Head of caudate nucleus (tissue), 42 donors: ENCODE results near the gene ROMO1.
"Not testable (repeated sequence)": the region's sequence is repeated elsewhere in the genome, so short reads cannot be mapped to it uniquely, and the experiment has no call there.

Experiments used
- DNase-seq, 42 donors: peaks; one replicate each; pipeline versions ENCODE4 v3.0.0 to v3.0.0-alpha.2; 2020 to 2021; ENCODE audit warnings: mixed read lengths in 7 of 42
- intact Hi-C: fragments of 100-400 bp; cut with DNase I; formaldehyde crosslinking; loops from one replicate; pipeline ENCODE4 v1.15.0; 2022

ROMO1 gene

DNA sequence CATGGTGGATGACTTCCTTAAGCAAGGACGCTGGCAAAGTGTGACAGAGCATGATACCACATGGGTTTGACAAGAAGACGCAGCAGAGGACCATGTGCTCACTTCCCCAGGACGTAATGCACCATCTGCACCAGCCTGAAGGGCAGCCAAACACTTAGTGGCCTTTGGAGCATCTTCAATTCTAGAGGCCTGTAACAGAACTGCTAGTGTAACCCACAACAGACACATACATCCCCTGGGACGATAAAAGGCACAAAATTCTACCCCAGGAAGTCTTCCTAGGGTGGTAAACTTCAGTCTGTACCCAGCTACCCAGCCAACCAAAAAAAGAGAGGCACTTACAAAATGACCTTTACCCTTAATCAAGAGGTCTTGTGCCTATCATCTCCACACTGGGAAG lies 25.3 kb upstream of the ROMO1 start:
- intact Hi-C loops, result no loop called here
- DNase-seq, result peak in 1 of 42 donors; percentile 8

DNA sequence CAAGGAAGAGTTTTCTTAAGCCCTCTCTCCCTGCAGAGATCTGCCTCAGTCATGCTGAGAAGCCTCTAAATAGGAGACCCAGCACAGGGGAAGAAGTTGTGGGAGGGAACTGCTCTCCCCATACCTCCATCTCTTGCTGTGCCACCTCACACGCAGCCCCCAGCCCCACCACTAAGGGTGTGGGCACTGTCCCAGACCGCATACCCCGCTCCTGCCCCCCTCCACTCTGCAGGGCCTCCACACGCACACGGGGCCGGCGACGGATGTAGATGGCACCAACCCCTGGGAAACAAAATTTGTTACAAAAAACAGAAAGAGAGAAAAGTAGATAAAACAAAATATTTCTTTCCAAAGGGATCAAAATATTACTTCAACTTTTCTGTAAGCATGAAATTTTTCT lies 24.3 kb upstream of the ROMO1 start:
- DNase-seq, result peak in 1 of 42 donors; percentile 26

DNA sequence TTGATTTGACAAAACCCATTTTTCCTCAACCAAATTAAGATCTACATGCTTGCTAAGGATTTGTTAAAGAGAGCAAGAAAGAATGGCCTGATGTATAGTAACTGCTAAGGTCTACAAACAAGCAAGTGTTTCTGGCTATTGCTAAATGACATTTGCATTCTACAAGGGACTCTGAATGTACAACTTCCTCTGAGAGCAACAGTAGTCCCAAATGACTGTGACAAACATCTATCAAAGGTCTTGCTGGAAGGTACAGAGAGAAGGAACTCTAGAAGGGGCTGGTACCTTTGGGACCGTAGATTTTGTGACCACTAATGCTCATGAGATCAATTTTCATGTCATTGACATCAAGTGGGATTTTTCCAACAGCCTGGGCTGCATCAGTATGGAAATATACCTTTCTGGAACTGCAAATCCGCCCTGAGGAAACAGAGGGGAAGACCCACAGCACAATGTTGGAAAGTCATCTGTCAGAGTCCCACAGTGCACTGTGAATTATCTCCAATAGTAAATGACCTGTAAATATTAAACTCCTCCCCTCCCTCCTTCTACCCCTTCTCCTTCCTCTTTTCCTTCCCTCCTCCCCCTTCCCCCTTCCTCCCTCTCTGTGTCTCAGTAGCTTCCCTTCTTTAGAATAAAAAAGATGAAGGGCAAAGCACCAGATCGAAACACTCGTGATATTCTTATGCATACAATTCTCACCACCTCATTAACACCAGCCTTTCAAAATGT lies 18.6 kb upstream of the ROMO1 start:
- DNase-seq, result peak in 1 of 42 donors; percentile 10
- intact Hi-C loops, result no loop called here

More for the DNA sequence above, 24.3 kb upstream of the ROMO1 start:
- intact Hi-C loops, result no loop called here

GRCh38 chr20:35681960-35682359 lies 17.2 kb upstream of the ROMO1 start:
- no peak for DNase-seq
- intact Hi-C loops, result no loop called here

DNA sequence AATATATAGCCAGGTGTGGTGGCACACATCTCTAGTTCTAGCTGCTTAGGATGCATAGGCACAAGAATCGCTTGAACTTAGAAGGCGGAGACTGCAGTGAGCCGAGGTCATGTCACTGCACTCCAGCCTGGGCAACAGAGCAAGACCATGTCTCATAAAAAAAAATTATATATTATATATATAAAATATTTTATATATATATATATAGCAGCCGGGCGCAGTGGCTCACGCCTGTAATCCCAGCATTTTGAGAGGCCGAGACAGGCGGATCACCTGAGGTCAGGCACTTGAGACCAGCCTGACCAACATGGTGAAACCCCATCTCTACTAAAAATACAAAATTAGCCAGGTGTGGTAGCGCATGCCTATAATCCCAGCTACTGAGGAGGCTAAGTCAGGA lies 13.8 kb upstream of the ROMO1 start:
- DNase-seq, result peak in 1 of 42 donors; percentile 34
- intact Hi-C loops, result not testable (repeated sequence)

GRCh38 chr20:35686872-35687271 lies 12.3 kb upstream of the ROMO1 start:
- intact Hi-C loops, result not testable (repeated sequence)
- DNase-seq, result peak in 1 of 42 donors; percentile 41

- no peak for DNase-seq
- intact Hi-C loops, result no loop called here
Measured at GRCh38 chr20:35690265-35690664, 8.9 kb upstream of the ROMO1 start.

- no peak for DNase-seq
- intact Hi-C loops, result no loop called here
Measured at GRCh38 chr20:35695245-35695749, 3.9 kb upstream of the ROMO1 start.

DNA sequence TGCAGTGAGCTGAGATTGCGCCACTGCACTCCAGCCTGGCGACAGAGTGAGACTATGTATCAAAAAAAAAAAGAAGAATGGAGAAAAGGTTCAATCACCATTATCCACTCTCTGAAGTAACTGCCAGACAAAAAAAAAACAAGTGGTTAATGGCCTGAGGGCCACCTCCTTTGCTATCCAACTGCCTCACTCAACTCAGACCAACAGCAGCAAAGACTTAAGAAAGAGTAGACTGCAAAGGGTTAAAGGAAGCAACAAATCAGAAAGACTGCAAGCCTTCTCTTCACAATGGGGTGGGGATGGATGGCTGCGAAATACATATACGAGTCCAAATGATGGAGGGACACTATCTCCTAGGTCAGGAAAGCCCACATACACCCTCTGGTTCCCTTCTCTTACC lies 3.2 kb upstream of the ROMO1 start:
- intact Hi-C loops, result no loop called here
- DNase-seq, result no peak

DNA sequence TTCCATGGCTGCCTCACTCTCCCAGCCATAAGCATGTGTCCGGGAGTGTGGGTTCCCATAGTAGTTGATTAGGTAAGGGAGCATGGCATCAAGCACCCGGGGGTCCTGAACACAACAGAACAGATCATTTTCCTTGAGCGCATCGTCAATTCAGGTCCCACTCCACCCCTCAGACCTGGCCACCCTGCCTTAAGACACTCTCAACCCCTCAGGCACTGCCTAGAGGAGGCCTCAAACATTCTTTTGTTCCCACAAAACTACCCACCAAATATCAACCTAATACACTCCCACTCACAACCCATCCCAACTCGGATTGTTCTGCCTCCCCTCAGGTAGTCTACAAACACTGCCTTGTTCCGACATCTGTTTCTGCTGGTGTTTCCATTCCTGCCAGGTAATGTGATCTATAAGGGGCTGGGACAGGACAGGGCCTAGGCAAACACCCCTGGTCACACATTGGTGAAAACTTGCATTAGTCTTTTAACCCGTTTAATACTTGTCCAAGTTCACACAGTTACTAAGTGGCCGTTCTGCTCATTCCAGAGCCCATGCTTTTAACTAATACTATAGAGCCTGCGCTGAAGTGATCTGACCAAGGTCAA lies 1.4 kb upstream of the ROMO1 start:
- intact Hi-C loops, result no loop called here
- no peak for DNase-seq

DNA sequence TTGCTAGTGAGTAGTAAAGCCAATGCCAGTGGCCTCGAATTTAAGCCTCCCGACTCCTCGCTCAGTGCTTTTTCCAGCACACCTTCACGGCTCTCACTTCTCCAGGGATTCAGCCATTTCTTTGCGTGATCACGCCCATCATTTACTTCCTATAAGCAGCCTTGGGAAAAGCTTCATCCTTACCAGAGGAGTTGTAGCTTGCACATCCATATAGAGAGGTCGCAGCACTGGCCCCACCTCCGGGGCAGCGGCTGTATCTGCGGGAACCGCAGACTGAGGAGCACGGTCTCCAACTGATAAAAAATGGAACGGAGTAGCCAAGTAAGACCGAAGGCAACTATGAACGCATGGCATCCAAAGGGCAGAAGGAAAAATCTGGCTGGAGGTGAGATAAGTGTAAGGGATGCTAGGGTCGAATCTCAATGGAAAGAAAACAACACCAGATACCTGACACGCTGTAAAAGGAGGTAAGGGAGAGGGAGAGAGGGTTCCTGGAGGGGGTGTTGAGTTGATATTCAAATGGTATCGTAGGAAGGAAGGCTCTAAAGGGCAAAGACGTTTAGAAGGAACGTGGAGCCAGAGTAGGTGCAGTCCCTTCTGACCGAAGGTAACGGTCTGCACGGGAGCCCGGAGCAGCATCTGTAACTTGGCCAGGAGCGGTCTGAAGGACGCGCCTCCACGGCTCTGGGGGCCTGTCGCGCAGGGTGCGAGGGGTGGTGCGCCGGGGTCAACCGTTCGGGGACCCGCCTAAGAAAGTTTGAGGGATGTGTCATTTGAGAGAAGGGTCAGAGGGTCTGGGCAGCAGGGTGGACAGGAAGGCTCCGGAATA lies 693 bp upstream of the ROMO1 start:
- intact Hi-C loops, result no loop called here
- DNase-seq, result peak in 4 of 42 donors; percentile 14 to 46 (median 24)

DNA sequence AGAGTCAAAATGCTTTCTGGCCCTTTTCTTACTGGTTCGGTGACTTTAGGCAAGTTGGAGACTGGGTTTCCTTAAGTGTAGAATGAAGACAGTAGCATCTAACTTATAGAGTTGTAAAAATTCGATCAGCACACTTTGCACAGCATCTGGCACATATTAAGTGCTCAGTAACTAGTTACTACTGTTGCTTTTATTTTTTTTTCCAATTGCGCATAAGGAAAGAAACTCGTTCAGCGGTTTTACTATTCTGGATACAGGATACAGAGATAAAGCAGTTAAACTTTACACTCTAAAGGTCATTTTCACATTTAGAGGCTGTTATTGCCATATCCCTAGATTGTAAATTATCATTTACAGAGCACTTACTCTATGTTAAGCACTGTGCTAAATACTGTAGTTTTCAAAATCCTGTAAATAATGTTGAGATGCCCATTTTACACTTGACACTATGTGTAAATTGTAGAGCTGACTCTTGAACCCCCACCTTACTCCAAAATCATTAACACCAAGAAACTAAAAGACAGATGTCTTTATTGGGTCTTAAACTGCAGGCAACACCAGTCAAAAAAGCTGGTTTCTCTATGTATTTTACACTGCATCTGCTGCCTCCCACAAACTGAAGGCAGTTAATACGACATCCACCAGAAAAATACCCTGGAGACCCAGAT lies 886 bp downstream of the ROMO1 start:
- DNase-seq, result no peak
- intact Hi-C loops, result no loop called here

DNA sequence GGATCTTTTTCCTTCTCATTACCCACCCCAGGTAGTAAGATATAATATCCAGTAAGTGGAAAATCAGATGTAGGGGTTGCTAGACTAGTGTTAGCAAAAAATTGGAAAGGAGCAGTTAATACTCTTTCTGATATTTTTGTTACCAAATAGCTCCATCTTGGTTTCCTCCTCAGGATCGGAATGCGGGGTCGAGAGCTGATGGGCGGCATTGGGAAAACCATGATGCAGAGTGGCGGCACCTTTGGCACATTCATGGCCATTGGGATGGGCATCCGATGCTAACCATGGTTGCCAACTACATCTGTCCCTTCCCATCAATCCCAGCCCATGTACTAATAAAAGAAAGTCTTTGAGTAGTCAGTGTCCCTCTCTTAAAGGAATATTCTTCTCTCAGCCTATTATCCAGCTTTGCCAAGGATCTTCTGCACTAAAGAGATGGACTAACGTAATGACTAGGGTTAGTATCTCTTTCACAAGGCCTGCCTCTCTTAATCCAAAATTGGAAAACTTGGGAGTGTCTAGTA lies 1.5 kb downstream of the ROMO1 start:
- intact Hi-C loops, result no loop called here

GRCh38 chr20:35702051-35702823 lies 3.0 kb downstream of the ROMO1 start:
- intact Hi-C loops, result no loop called here
- DNase-seq, result no peak

More for the DNA sequence above, 1.5 kb downstream of the ROMO1 start:
- peak in 1 of 42 donors; percentile 32 for DNase-seq

GRCh38 chr20:35702824-35703695 lies 3.9 kb downstream of the ROMO1 start:
- DNase-seq, result no peak
- intact Hi-C loops, result no loop called here

DNA sequence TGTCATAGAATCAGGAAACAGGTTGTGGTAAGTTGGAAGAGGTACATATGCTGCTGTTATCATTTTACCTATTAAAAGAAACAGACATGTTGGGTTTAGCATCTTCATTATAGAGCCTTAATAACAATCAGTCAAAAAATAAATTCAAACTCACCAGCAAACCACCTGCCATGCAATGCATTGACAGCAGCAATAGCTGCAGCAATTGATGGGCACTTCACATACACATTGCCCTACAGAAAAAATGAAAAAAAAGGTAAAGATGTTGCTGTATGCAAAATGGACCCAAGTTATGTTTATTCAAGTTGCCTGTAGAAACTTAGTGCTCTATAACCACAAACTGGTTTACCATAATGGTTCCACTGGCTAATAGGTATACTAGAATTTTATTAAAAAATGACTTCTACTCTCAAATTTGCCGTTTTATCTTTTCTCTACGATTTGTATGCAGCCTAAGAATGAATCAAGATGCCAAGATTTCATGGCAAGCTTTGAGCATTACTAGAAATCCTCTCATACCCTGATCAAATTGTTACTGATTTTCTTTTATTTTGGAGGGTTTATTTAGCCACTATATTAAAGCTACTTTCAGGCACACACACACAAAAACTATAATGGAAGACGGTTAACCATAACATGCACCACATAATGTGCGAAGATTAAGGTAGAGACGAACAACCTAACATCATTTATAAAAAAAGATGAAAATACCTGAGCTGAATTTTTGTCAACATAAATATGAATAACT lies 5.5 kb downstream of the ROMO1 start:
- DNase-seq, result no peak
- intact Hi-C loops, result no loop called here

DNA sequence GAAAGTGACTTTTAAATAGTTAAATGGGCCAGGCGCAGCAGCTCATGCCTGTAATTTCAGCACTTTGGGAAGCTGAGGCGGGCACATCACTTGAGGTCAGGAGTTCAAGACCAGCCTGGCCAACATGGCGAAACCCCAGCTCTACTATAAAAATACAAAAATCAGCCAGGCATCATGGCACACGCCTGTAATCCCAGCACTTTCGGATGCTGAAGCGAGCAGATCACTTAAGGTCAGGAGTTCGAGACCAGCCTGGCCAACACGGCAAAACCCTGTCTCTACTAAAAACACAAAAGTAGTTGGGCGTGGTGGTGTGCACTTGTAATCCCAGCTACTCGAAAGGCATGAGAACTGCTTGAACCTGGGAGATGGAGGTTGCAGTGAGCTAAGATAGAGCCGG lies 6.7 kb downstream of the ROMO1 start:
- intact Hi-C loops, DNase-seq: not testable (repeated sequence)
